NCI-H128 (cell line): ENCODE results near the gene ARMC9.

ENCODE experiments used
- DNase-seq: peaks from one replicate; lab custom pipeline; 2025; ENCODE audit not compliant: unreplicated experiment; lab: John Stamatoyannopoulos, UW

Gene ARMC9

DNA sequence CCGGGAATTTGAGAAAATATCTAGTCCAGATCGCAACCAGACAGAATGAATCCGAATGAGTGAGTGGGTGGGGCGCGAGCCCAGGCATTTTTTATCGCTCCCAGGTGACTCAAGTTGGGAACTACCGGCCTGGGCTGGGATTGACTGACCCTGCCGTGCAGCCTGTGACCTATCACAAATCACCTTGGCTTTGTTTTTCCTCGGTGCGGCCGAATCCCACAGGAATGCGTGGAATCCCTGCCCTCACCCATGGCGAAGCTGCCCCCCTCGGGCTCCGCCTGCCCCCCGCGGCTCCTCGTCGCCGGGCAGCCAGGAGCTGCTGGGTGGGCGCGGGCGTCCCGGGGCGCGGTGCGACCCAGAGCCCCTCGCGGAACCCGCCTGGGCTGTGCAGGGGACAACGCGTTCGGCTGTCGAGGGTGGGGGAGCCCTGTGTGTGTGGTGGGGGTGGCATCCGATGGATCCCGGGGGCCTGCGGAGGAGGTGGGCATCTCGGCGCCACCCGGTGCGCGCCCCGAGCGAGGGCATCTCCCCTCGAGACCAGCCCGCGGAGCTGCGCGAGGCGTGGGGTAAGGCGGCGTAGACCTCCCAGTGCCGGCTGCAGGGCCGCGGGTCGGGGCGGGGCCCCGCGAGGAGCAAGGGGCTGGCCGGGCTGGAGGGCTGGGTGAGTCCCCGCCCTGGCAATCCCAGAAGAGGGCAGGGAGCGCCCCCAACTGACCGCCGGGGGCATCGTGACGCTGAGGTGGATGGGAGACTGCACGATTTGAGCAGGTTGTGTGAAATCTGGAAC lies 213.6 kb downstream of the ARMC9 start:
- peak; percentile 51 for DNase-seq

GRCh38 chr2:231412618-231412963 lies 214.2 kb downstream of the ARMC9 start:
- DNase-seq = no peak

DNA sequence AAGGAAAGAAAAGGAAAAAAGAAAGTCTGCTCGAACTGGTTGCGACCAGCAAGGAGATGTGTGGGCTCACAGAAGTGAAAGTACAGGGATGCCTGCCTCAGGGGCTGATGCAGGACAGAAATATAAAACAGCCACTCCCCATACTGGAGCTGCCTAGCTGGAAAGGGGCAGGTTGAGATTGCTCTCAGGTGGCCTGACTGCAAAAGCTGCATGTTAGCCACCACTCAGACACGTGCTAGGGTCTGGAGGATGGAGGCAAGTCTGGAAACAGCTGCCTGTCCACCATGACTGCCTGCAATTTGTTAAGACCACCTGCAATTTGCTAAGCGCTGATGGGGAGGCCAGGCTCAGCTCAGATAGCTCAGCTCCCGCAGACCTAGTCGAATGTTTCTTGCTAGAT lies 215.0 kb downstream of the ARMC9 start:
- no peak for DNase-seq

DNA sequence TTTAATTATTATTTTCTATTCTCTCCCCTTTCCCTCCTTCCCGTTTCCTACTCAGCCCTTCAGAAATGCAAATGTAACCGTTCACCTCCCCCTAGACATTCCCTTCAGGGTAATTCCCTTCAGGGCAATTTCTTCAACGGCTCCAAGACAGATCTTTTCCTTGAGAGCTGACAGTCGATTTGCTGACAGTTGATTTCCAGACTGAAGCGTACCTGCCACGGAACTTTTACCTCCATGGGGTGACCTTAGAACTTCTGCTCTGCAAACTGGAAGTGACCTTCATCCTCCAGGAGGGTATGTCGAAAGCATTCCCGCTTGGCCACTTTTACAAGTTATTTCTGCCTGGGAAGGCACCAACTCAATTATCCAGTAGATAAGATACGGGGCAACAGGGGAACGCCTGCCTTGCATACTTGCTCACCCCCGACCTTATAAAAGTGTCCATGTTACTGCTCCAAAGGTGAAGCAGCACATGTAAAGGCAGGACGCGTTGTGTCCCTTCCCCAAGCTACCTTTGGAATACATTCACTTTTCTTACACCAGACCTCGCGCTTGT lies 215.6 kb downstream of the ARMC9 start:
- no peak for DNase-seq

- no peak for DNase-seq
Measured at GRCh38 chr2:231415029-231415428, 216.6 kb downstream of the ARMC9 start.

- no peak for DNase-seq
Measured at GRCh38 chr2:231418820-231419640, 220.6 kb downstream of the ARMC9 start.

DNA sequence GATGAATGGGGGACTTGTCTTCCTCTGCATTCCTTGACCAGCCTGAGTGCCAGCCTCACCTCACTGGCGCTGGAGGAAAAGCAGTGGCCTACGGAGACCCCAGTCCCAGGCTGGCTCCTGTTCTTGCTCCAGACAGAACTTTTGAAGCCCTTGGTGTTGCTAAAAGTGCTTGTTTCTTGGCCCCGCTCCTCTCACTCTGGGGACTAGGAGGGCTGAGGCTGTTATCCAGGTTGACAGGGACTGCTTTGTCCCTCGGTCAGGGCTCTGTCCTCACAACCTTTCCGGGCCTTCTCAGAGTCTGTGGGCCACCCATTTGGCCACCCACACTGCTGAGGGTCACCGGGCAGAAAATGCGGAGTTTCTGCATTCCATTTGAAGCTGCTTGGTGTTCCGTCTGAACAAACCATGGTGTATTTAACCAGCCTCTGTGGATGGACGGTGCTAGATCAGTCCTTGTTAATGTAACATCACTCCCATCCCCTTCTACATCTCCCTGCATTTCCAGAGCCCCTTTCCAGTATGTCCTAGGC lies 222.7 kb downstream of the ARMC9 start:
- DNase-seq = no peak

DNA sequence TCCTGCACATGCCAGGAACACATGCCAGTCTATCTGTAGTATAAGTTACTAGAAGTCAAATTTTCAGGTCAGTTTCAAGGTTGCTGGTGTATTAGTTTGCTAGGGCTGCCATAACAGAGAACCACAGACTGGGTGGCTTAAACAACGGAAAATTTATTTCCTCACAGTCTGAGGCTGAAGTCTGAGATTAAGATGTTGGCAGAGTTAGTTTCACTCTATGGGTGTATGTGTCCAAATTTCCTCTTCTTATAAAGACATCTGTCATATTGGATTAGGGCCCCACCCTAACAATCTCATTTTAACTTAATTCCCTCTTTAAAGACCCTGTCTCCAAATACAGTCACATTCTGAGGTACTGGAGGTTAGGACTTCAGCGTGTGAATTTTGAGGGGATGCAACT lies 223.6 kb downstream of the ARMC9 start:
- no peak for DNase-seq

- DNase-seq = no peak
Measured at GRCh38 chr2:231423176-231423575, 224.7 kb downstream of the ARMC9 start.
